Esophagus squamous epithelium (tissue), 5 donors: ENCODE data around the gene JAML. TPM values are rescaled to one million over a fixed set of nuclear protein-coding genes. Genes with fewer than 3 reads are reported as not detected.
"Not testable (repeated sequence)": the region's sequence is repeated elsewhere in the genome, so short reads cannot be mapped to it uniquely, and the experiment has no call there.

Experiments
- DNase-seq: peaks from one replicate; lab custom pipeline; 2025; lab: John Stamatoyannopoulos, UW
- H3K27ac ChIP-seq, 4 donors: fragments of 200-600 bp; sonication (generic); one replicate each; pipeline ENCODE4 v1.5.1; 2016 to 2019; ENCODE audit warnings: mild to moderate bottlenecking in 1 of 4
- H3K27me3 ChIP-seq, 4 donors: fragments of 200-600 bp; sonication (generic); 1 replicate in 3 of 4; 2 replicates in 1 of 4; pipeline versions ENCODE4 v1.5.1 to v1.6.0; 2017 to 2021; ENCODE audit warnings: antibody characterized with exemption in 1 of 4
- H3K36me3 ChIP-seq, 3 donors: fragments of 200-600 bp; sonication (generic); one replicate each; pipeline ENCODE4 v1.5.1; 2016 to 2019
- H3K4me1 ChIP-seq, 3 donors: fragments of 200-600 bp; sonication (generic); one replicate each; pipeline ENCODE4 v1.5.1; 2017 to 2019
- H3K4me3 ChIP-seq, 4 donors: fragments of 200-600 bp; sonication (generic); 1 replicate in 3 of 4; 2 replicates in 1 of 4; pipeline ENCODE4 v1.5.1; 2016 to 2019; ENCODE audit warnings: mild to moderate bottlenecking in 2 of 4, moderate library complexity in 1 of 4
- H3K9me3 ChIP-seq, 3 donors: fragments of 200-600 bp; sonication (generic); one replicate each; pipeline ENCODE4 v1.5.1; 2016 to 2019
- CTCF ChIP-seq, 6 experiments: fragments of 450-650 bp in 4 of 6; fragments of 200-600 bp in 2 of 6; sonication (generic) in 2 of 6; IDR thresholded peaks; one replicate each; pipeline ENCODE4 v1.5.1; 2016 to 2019; ENCODE audit warnings: antibody characterized with exemption in 6 of 6, mild to moderate bottlenecking in 4 of 6, moderate library complexity in 4 of 6
- POLR2A ChIP-seq, 4 donors: fragments of 450-650 bp; IDR thresholded peaks; one replicate each; pipeline ENCODE4 v1.6.1; 2017; ENCODE audit warnings: antibody characterized with exemption in 4 of 4, mild to moderate bottlenecking in 4 of 4, moderate library complexity in 3 of 4
- WGBS, 2 donors: methylation state at CpG; one replicate each; pipeline ENCODE4 v1.1.5; 2018; 5-methylcytosine and 5-hydroxymethylcytosine counted together
- intact Hi-C: fragments of 100-400 bp; cut with DNase I; formaldehyde crosslinking; loops from one replicate; pipeline ENCODE4 v1.15.0; 2022
- total RNA-seq, 4 donors: library from RNA; depleted of rRNA; stranded (reverse); fragments of >200 nt; gene quantifications; one replicate each; pipeline ENCODE4 v1.1.0, GENCODE V29; 2016
- donor health status: DM: yes; HTN: yes; CAD: no.

Gene JAML
- total RNA-seq, 4 donors from 2014 or later = 2.2 to 17.9 (median 9.5) TPM

- intact Hi-C loops = loop anchor here (10.0 kb wide), 1 partner anchor 150 kb away; the partner anchor contains the start of genes CD3D and CD3G
- H3K27me3 ChIP-seq = peaks cover 0 to 5% (median 0%) of the 10 kb centered on the region in 4 donors
- H3K4me3 ChIP-seq = no peak overlapping the region
- peaks cover 0 to 35% (median 15%) of the 10 kb centered on the region in 3 donors for H3K4me1 ChIP-seq
- no peak for TF ChIP-seq POLR2A (IDR thresholded peaks at IDR 0.05)
- no peak for TF ChIP-seq CTCF (IDR thresholded peaks at IDR 0.05)
- peak overlapping the region in 3 of 4 donors; percentile 61 to 80 (median 78) for H3K27ac ChIP-seq
- DNase-seq = no peak
- no peaks in the 10 kb centered on the region for H3K9me3 ChIP-seq
- WGBS, 2 donors = 18 to 26% methylated on average over 9 to 10 of the region's 10 CpGs
- no peaks in the 10 kb centered on the region for H3K36me3 ChIP-seq
These were observed 29.8 kb downstream of the JAML start for GRCh38 chr11:118194835-118195627.

GRCh38 chr11:118193910-118194566 lies 30.8 kb downstream of the JAML start:
- WGBS, 2 donors = 72 to 79% methylated on average over 6 of the region's 6 CpGs
- intact Hi-C loops = loop anchor here (10.0 kb wide), 1 partner anchor 151 kb away; the partner anchor contains the start of genes CD3D and CD3G
- H3K9me3 ChIP-seq = no peaks in the 10 kb centered on the region
- no peak for DNase-seq
- no peaks in the 10 kb centered on the region for H3K36me3 ChIP-seq
- H3K4me1 ChIP-seq = peaks cover 0 to 35% (median 15%) of the 10 kb centered on the region in 3 donors
- H3K27ac ChIP-seq = peak overlapping the region in 3 of 4 donors; percentile 51 to 80 (median 58)
- no peak overlapping the region for H3K4me3 ChIP-seq
- TF ChIP-seq CTCF (IDR thresholded peaks at IDR 0.05) (no peak), POLR2A (IDR thresholded peaks at IDR 0.05) (no peak)
- peaks cover 0 to 5% (median 0%) of the 10 kb centered on the region in 4 donors for H3K27me3 ChIP-seq

DNA sequence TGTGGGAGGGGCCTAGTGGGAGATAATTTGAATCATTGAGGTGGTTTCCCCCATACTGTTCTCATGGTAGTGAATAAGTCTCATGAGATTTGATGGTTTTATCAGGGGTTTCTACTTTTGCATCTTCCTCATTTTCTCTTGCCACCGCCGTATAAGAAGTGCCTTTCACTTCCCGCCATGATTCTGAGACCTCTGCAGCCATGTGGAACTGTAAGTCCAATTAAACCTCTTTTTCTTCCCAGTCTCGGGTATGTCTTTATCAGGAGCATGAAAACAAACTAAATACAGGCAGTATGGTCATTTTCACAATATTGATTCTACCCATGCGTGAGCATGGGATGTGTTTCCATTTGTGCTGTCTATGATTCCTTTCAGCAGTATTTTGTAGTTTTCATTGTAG lies 32.0 kb downstream of the JAML start:
- H3K27ac ChIP-seq, H3K36me3 ChIP-seq, H3K9me3 ChIP-seq, H3K4me3 ChIP-seq, DNase-seq: not testable (repeated sequence)
- Histone ChIP-seq H3K4me1 (peaks cover 0 to 25% (median 8%) of the 10 kb centered on the region in 3 donors), H3K27me3 (peaks cover 0 to 10% (median 0%) of the 10 kb centered on the region in 4 donors)
- 92 to 95% methylated on average over 5 of the region's 5 CpGs for WGBS, 2 donors
- intact Hi-C loops = loop anchor here (10.0 kb wide), 1 partner anchor 152 kb away; the partner anchor contains the start of genes CD3D and CD3G

DNA sequence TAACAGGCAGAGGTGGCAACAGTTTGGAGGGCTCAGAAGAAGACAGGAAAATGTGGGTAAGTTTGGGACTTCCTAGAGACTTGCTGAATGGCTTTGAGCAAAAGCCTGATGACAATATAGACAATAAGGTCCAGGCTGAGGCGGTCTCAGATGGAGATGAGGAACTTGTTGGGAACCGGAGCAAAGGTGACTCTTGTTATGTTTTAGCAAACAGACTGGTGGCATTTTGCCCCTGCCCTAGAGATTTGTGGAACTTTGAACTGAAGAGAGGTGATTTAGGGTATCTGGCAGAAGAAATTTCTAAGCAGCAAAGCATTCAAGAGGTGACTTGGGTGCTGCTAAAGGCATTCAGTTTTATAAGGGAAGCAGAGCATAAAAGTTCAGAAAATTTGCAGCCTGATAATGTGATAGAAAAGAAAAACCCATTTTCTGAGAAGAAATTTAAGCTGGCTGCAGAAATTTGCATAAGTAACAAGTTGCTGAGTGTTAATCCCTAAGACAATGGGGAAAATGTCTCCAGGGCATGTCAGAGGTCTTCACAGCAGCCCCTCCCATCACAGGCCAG lies 33.8 kb downstream of the JAML start:
- peaks cover 0 to 21% (median 8%) of the 10 kb centered on the region in 3 donors for H3K4me1 ChIP-seq
- H3K36me3 ChIP-seq, H3K27ac ChIP-seq, H3K9me3 ChIP-seq, H3K4me3 ChIP-seq, DNase-seq: not testable (repeated sequence)
- intact Hi-C loops = loop anchor here (10.0 kb wide), 1 partner anchor 154 kb away; the partner anchor contains the start of genes CD3D and CD3G
- 85 to 92% methylated on average over 2 of the region's 2 CpGs for WGBS, 2 donors
- peaks cover 0 to 26% (median 0%) of the 10 kb centered on the region in 4 donors for H3K27me3 ChIP-seq

DNA sequence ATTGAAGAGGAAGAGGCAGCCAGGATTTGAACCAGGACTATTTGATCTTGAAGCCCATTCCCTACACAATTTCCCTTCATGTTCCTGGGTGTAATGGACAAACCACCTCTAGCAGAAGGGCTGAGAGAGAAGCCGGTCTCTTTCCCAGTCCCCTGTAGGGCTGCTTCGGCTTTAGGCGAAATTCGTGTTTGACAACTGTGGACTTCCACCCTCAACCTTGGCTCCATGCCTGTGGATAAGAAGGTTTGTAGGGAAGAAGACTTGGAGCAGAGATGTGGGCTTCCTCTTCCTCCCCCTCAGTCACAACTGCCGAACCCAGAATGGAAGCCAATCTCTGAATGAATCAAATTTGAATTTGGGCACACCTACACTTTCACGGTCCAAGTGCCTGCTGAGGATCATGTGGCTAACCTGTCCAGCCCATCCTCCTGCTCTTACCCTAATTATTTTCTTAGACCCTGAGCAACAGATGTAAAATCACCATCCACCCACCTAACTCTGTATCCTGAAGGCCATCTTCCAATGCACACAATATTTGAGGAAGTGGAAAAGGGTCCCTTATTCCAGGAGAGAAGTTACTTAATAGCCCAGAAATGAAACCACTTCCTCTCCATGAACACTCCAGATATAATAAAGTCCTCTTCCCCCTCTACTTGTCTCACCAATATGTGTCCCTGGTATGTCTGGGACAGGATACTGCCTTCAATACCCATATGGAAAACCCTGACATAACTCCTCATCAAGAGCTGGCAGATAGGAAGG lies 38.3 kb downstream of the JAML start:
- Histone ChIP-seq H3K27me3 (peaks cover 0 to 26% (median 0%) of the 10 kb centered on the region in 4 donors), H3K9me3 (no peaks in the 10 kb centered on the region), H3K36me3 (no peaks in the 10 kb centered on the region), H3K27ac (no peak overlapping the region), H3K4me1 (no peaks in the 10 kb centered on the region), H3K4me3 (no peak overlapping the region)
- DNase-seq = no peak
- no peak for TF ChIP-seq CTCF (IDR thresholded peaks at IDR 0.05)
- TF ChIP-seq POLR2A (IDR thresholded peaks at IDR 0.05) = no peak
- 61 to 84% methylated on average over 6 of the region's 6 CpGs for WGBS, 2 donors
- intact Hi-C loops = no loop called here
